Mesothelial cell of epicardium (in vitro differentiated cells): ENCODE measurements around the gene NEUROG1. TPM values are rescaled to one million over a fixed set of nuclear protein-coding genes. Genes with fewer than 3 reads are reported as not detected.

Experiments
- DNase-seq, 2 experiments: peaks; one replicate each; pipeline ENCODE4 v3.0.0; 2021; ENCODE audit warnings: low spot score in 2 of 2; ENCODE audit not compliant: unreplicated experiment in 2 of 2
- H3K27ac Mint-ChIP-seq: 2 replicates; pipeline ENCODE4 v1.8.0; 2021; ENCODE audit warnings: mixed read lengths
- H3K27me3 Mint-ChIP-seq: 2 replicates; pipeline ENCODE4 v1.8.0; 2021; ENCODE audit warnings: low read depth, mixed read lengths
- H3K36me3 Mint-ChIP-seq: 2 replicates; pipeline ENCODE4 v1.8.0; 2021; ENCODE audit warnings: mixed read lengths
- H3K4me1 Mint-ChIP-seq: 2 replicates; pipeline ENCODE4 v1.8.0; 2021; ENCODE audit warnings: mixed read lengths
- H3K4me3 Mint-ChIP-seq: 2 replicates; pipeline ENCODE4 v1.8.0; 2021; ENCODE audit warnings: mild to moderate bottlenecking, moderate library complexity, mixed read lengths
- H3K9me3 Mint-ChIP-seq: 2 replicates; pipeline ENCODE4 v1.8.0; 2021; ENCODE audit warnings: mixed read lengths
- total RNA-seq: library from RNA; stranded (reverse); gene quantifications from 3 replicates; pipeline ENCODE4 v1.2.1, GENCODE V29; 2021
- TF ChIP-seq, protein P1 (sequence below): fragments of 200-600 bp; sonication (generic); IDR thresholded peaks from one replicate; pipeline ENCODE4 v1.5.0; 2021; ENCODE audit warnings: antibody characterized with exemption; ENCODE audit not compliant: unreplicated experiment

The NEUROG1 gene
- total RNA-seq, 1 donor from 2014 or later: not detected

DNA sequence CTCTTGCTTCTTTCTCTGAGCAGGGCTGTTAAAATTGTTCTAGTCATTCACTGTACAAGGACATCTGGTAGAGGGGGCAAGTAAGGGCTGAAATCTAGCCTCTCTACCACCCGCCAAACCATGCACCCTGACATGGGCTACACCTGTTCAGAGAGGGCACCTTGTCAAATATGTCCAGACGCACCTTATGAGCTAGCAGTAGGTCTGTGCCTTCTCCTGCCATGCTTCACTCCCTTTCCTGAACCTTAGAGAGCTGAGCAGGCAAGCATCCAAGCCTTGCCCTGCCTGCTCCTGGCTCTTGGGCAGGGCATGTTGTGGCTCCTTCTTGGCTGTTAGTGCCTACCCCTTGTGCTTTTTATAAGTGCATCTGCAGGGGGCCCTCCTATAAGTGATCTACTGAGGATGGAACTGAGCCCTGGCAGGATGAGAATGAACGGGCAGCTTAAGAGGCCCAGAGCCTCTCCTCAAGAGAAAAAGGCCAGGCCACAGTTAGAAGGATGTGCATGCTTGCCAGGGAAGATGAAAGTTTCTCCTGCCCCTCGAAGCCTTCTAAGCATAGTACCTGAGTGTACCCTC, 3.8 kb upstream of the NEUROG1 start:
- no peak overlapping the region for H3K27ac Mint-ChIP-seq
- TF ChIP-seq, protein P1, sequence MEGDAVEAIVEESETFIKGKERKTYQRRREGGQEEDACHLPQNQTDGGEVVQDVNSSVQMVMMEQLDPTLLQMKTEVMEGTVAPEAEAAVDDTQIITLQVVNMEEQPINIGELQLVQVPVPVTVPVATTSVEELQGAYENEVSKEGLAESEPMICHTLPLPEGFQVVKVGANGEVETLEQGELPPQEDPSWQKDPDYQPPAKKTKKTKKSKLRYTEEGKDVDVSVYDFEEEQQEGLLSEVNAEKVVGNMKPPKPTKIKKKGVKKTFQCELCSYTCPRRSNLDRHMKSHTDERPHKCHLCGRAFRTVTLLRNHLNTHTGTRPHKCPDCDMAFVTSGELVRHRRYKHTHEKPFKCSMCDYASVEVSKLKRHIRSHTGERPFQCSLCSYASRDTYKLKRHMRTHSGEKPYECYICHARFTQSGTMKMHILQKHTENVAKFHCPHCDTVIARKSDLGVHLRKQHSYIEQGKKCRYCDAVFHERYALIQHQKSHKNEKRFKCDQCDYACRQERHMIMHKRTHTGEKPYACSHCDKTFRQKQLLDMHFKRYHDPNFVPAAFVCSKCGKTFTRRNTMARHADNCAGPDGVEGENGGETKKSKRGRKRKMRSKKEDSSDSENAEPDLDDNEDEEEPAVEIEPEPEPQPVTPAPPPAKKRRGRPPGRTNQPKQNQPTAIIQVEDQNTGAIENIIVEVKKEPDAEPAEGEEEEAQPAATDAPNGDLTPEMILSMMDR: no peak
- DNase-seq: no peak

DNA sequence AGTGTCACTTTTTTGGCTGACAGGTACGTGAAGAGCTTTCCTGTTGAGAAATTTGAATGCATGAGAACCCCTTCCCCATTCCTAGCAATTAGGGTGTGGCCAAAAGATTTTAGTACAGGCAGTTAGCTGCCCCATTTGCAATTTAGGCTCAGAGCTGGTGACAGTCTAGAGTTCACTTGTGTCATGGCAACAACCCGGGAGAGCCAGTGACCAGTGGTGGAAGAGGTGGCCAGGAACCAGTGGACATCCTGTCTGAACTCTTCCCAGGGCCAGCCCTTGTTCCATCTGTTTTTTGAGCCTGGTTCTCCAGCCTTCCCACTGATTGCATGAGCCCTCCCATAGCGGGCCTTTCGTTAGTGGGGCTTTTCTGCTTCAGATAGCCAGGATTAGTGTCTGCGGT, 2.5 kb upstream of the NEUROG1 start:
- Mint-ChIP-seq H3K4me1 (peaks cover 11% of the 10 kb centered on the region), H3K27ac (no peak overlapping the region), H3K9me3 (peaks cover 4% of the 10 kb centered on the region), H3K4me3 (no peak overlapping the region), H3K36me3 (no peaks in the 10 kb centered on the region), H3K27me3 (peaks cover 99% of the 10 kb centered on the region)
- TF ChIP-seq, protein P1: no peak
- no peak for DNase-seq

More for the DNA sequence above, 3.8 kb upstream of the NEUROG1 start:
- Mint-ChIP-seq H3K27me3 (peaks cover 98% of the 10 kb centered on the region), H3K36me3 (no peaks in the 10 kb centered on the region), H3K4me1 (peaks cover 17% of the 10 kb centered on the region), H3K9me3 (peaks cover 4% of the 10 kb centered on the region), H3K4me3 (no peak overlapping the region)

DNA sequence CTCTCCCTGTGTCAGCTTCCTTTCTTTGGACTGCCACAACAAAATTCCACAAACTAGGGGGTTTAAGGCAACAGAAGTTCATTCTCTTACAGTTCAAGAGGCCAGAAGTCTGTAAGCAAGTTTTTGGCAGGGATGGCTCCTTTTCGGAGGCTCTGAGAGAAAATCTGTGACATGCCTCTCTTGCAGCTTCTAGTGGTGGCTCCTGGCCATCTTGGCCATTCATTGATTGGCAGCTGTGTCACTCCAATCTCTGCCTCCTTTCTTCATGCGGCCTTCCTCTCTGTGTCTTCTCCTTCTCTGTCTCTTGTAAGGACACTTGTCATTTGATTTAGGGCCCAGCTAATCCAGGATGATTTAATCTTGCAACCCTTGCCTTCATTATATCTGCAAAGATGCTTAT, 2.0 kb upstream of the NEUROG1 start:
- H3K4me1 Mint-ChIP-seq: peaks cover 7% of the 10 kb centered on the region
- TF ChIP-seq, protein P1: no peak
- DNase-seq: no peak
- no peaks in the 10 kb centered on the region for H3K36me3 Mint-ChIP-seq
- no peak overlapping the region for H3K27ac Mint-ChIP-seq
- H3K27me3 Mint-ChIP-seq: peaks cover 99% of the 10 kb centered on the region
- peaks cover 4% of the 10 kb centered on the region for H3K9me3 Mint-ChIP-seq
- no peak overlapping the region for H3K4me3 Mint-ChIP-seq

DNA sequence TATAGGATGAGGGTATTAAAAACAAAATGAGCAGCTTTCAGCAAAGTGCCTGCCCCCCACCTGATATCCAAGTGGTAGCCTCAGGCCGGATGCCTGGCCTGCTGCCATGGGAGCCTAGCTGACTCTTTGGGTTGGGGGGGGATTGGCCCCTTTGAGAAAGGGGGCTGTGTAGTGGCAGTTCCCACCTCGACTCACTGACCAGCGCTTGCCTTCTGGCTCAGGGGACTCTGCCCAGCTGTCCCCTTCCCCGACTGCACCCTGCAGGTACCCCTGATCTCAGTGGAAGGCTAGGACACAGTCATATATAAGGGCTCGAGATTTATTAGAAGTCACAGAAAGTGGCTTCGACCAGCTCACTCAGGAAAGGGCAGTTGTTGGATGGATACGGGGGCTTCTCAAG, 1.5 kb upstream of the NEUROG1 start:
- Mint-ChIP-seq H3K36me3 (no peaks in the 10 kb centered on the region), H3K4me3 (no peak overlapping the region)
- TF ChIP-seq, protein P1: no peak

DNA sequence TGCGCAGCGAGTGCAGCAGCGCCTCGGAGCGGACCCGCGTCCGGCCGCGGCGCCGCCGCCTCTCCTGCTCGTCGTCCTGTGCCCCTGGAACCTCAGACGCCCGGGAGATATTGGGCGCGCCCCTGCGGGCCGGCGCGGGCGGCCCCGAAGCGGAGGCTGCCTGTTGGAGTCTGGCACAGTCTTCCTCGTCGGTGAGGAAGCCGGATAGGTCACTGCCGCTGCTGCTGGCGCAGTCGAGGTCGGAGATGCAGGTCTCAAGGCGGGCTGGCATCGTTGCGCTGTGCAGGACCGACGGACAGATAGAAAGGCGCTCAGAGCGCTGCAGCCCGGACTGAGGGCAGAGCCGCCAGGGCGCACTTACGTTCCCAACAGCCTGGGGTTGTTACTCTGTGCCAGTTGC, 344 bp downstream of the NEUROG1 start:
- H3K27me3 Mint-ChIP-seq: peaks cover 99% of the 10 kb centered on the region
- H3K36me3 Mint-ChIP-seq: no peaks in the 10 kb centered on the region
- peak overlapping the region; percentile 37 for H3K4me3 Mint-ChIP-seq
- peaks cover 7% of the 10 kb centered on the region for H3K4me1 Mint-ChIP-seq
- H3K9me3 Mint-ChIP-seq: peaks cover 4% of the 10 kb centered on the region
- TF ChIP-seq, protein P1: no peak
- DNase-seq: no peak
- H3K27ac Mint-ChIP-seq: no peak overlapping the region

More for the DNA sequence above, 1.5 kb upstream of the NEUROG1 start:
- peaks cover 4% of the 10 kb centered on the region for H3K9me3 Mint-ChIP-seq
- peaks cover 7% of the 10 kb centered on the region for H3K4me1 Mint-ChIP-seq
- H3K27ac Mint-ChIP-seq: no peak overlapping the region
- peaks cover 99% of the 10 kb centered on the region for H3K27me3 Mint-ChIP-seq
- no peak for DNase-seq
